Neural crest cell (in vitro differentiated cells): ENCODE measurements around the gene ATF2. TPM values are rescaled to one million over a fixed set of nuclear protein-coding genes. Genes with fewer than 3 reads are reported as not detected.

Source experiments
- DNase-seq: peaks from one replicate; pipeline ENCODE4 v3.0.0; 2021; ENCODE audit warnings: low read depth, mixed read lengths, low spot score
- H3K27ac Mint-ChIP-seq: one replicate; pipeline ENCODE4 v1.8.0; 2021; ENCODE audit warnings: mild to moderate bottlenecking, mixed read lengths; ENCODE audit not compliant: unreplicated experiment
- H3K27me3 Mint-ChIP-seq: 2 replicates; pipeline ENCODE4 v1.8.0; 2021; ENCODE audit warnings: low read depth, mild to moderate bottlenecking, mixed read lengths
- H3K36me3 Mint-ChIP-seq: 2 replicates; pipeline ENCODE4 v1.8.0; 2021; ENCODE audit warnings: low read depth, mild to moderate bottlenecking, mixed read lengths
- H3K4me1 Mint-ChIP-seq: 2 replicates; pipeline ENCODE4 v1.8.0; 2021; ENCODE audit warnings: mixed read lengths
- H3K4me3 Mint-ChIP-seq: one replicate; pipeline ENCODE4 v1.8.0; 2021; ENCODE audit warnings: mild to moderate bottlenecking, mixed read lengths
- H3K9me3 Mint-ChIP-seq: 2 replicates; pipeline ENCODE4 v1.8.0; 2021; ENCODE audit warnings: mixed read lengths
- total RNA-seq: library from RNA; stranded (reverse); gene quantifications from 2 replicates; pipeline ENCODE4 v1.2.1, GENCODE V29; 2021
- TF ChIP-seq, protein P1 (sequence below): fragments of 200-600 bp; sonication (generic); conservative IDR thresholded peaks from 2 replicates; pipeline ENCODE4 v1.5.0; 2021; ENCODE audit warnings: antibody characterized with exemption, mild to moderate bottlenecking

ATF2 gene
- total RNA-seq, 1 donor from 2014 or later: 78.8 TPM

DNA sequence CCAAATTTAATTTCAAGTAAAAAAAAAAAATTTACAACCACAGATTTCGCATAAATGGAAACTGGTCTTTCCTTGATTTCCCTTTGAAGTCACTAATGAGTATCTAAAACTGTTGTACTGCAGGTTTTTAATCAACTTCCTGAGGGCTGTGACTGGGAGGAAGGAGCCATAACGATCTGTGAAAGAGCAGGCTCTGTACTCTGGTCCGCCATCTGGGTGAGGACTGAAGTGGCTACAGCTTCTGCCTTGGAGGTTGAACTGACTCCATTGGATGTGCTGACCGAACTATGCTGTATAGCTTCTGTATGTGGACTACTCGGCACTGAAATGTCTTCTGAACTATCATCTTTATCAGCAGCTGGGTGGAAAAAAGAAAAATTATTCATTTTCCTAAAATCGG lies 93.5 kb downstream of the ATF2 start:
- Mint-ChIP-seq H3K4me1 (no peaks in the 10 kb centered on the region), H3K27me3 (no peaks in the 10 kb centered on the region), H3K36me3 (peaks cover 34% of the 10 kb centered on the region), H3K27ac (no peak overlapping the region), H3K9me3 (peaks cover 2% of the 10 kb centered on the region), H3K4me3 (no peak overlapping the region)
- TF ChIP-seq, protein P1, sequence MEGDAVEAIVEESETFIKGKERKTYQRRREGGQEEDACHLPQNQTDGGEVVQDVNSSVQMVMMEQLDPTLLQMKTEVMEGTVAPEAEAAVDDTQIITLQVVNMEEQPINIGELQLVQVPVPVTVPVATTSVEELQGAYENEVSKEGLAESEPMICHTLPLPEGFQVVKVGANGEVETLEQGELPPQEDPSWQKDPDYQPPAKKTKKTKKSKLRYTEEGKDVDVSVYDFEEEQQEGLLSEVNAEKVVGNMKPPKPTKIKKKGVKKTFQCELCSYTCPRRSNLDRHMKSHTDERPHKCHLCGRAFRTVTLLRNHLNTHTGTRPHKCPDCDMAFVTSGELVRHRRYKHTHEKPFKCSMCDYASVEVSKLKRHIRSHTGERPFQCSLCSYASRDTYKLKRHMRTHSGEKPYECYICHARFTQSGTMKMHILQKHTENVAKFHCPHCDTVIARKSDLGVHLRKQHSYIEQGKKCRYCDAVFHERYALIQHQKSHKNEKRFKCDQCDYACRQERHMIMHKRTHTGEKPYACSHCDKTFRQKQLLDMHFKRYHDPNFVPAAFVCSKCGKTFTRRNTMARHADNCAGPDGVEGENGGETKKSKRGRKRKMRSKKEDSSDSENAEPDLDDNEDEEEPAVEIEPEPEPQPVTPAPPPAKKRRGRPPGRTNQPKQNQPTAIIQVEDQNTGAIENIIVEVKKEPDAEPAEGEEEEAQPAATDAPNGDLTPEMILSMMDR: no peak
- DNase-seq: no peak

DNA sequence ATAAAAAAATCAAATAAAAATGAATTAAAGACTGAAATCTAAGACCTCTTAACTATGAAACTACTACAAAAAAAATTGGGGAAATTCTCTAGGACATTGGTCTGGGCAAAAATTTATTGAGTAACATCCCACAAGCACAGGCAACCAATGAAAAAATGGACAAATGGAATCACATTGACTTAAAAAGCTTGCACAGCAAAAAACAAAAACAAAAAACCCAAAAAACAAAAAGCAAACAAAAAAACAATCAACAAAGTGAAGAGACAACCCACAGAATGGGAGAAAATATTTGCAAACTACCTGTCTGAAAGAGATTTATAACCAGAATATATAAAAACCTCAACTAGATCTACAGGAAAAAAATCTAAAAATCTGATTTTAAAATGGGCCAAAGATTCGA lies 99.5 kb downstream of the ATF2 start:
- DNase-seq: no peak
- Mint-ChIP-seq H3K27ac (no peak overlapping the region), H3K4me1 (no peaks in the 10 kb centered on the region), H3K4me3 (no peak overlapping the region), H3K36me3 (peaks cover 59% of the 10 kb centered on the region), H3K9me3 (peaks cover 16% of the 10 kb centered on the region), H3K27me3 (no peaks in the 10 kb centered on the region)
- TF ChIP-seq, protein P1: no peak

DNA sequence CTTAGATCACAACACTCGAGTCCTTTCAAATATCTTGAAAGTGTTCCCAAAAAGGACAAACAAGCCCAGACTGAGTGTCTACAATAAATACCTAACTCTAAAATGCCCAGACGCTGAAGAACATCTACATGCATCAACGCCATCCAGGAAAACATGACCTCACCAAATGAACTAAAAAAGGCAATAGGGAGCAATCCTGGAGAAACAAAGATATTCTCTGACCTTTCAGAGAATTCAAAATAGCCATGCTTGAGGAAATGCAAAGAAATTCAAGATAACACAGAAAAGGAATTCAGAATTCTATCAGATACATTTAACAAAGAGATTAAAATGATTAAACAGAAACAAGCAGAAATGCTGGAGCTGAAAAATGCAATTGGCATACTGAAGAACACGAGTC lies 101.6 kb downstream of the ATF2 start:
- Mint-ChIP-seq H3K27me3 (no peaks in the 10 kb centered on the region), H3K4me3 (no peak overlapping the region), H3K4me1 (no peaks in the 10 kb centered on the region), H3K9me3 (peaks cover 16% of the 10 kb centered on the region), H3K27ac (no peak overlapping the region), H3K36me3 (peaks cover 56% of the 10 kb centered on the region)
- DNase-seq: no peak
- TF ChIP-seq, protein P1: no peak

DNA sequence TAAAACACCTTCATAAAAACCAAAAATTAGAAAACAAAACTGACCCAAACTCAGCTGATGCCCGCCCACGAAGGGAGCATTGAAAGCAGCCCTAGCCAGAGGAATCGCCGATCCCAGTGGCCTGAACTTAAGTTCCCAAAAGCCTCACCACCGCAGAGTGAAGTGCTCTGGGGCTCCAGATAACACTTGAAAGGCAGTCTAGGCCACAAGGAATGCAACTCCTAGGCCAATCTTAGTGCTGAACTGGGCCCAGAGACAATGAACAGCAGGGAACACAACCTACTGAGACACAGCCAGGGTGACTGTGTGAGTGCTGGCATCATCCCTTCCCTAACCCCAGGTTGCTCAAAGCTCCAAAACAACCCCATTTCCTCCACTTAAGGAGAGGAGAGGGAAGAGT lies 103.2 kb downstream of the ATF2 start:
- Mint-ChIP-seq H3K36me3 (peaks cover 50% of the 10 kb centered on the region), H3K9me3 (peaks cover 16% of the 10 kb centered on the region), H3K27me3 (no peaks in the 10 kb centered on the region), H3K27ac (no peak overlapping the region), H3K4me3 (no peak overlapping the region), H3K4me1 (no peaks in the 10 kb centered on the region)
- TF ChIP-seq, protein P1: no peak
- DNase-seq: no peak

DNA sequence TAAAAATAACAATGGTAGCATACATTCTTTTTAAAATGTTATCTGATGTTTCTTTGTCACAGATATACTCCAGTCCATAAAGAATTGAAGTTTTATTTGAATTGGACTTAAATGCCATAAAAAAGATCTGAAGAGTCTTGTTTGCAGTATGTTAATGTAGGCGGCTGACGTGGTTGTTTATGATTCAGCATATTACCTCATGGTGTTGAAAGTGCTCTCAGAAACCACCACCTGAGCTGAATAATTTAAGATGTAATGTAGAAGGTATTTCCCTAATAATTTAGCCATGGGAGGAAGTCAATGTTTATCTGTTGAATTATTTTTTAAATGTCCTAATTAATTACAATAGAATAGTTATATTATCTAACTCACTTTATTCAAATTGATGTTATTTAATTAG lies 104.3 kb downstream of the ATF2 start:
- Mint-ChIP-seq H3K36me3 (peaks cover 48% of the 10 kb centered on the region), H3K27ac (no peak overlapping the region), H3K4me1 (no peaks in the 10 kb centered on the region), H3K4me3 (no peak overlapping the region), H3K27me3 (no peaks in the 10 kb centered on the region), H3K9me3 (peaks cover 12% of the 10 kb centered on the region)
- no peak for DNase-seq
- TF ChIP-seq, protein P1: no peak
